ENCODE data around the gene NCOA1. TPM values are rescaled to one million over a fixed set of nuclear protein-coding genes. Genes with fewer than 3 reads are reported as not detected.

NCOA1 gene
- total and polyA plus RNA-seq, 4 donors, result 6.5 to 26.6 (median 16.3) TPM

- no peak for DNase-seq (ENCODE audit: low spot score)
- Histone ChIP-seq H3K9ac (ENCODE audit: low read depth in 1 of 2, low read length in 2 of 2) (no peak overlapping the region), H3K27me3 (ENCODE audit: control insufficient read depth in 4 of 4, insufficient read depth in 4 of 4, low read length in 3 of 4) (no peaks in the 10 kb centered on the region), H3K9me3 (ENCODE audit: control insufficient read depth in 4 of 4, low read length in 3 of 4) (no peaks in the 10 kb centered on the region), H3K4me3 (ENCODE audit: low read depth in 1 of 3, low read length in 3 of 3) (no peak overlapping the region), H3K4me1 (ENCODE audit: control insufficient read depth in 4 of 4, insufficient read depth in 4 of 4, low read length in 3 of 4) (no peaks in the 10 kb centered on the region), H3K27ac (ENCODE audit: low read depth in 1 of 2, low read length in 2 of 2) (no peak overlapping the region), H3K36me3 (ENCODE audit: control insufficient read depth in 4 of 4, insufficient read depth in 3 of 4, low read depth in 1 of 4, low read length in 3 of 4) (peaks cover 0 to 15% (median 10%) of the 10 kb centered on the region in 4 donors)
- 97% methylated on average over 3 of the region's 3 CpGs for WGBS
- TF ChIP-seq RXRA (IDR thresholded peaks at IDR 0.05) (no peak), YY1 (IDR thresholded peaks at IDR 0.05) (no peak), FOXA2 (IDR thresholded peaks at IDR 0.05) (no peak), FOXA1 (IDR thresholded peaks at IDR 0.05) (no peak)
These were observed 256.2 kb downstream of the NCOA1 start for GRCh38 chr2:24747299-24747698.

DNA sequence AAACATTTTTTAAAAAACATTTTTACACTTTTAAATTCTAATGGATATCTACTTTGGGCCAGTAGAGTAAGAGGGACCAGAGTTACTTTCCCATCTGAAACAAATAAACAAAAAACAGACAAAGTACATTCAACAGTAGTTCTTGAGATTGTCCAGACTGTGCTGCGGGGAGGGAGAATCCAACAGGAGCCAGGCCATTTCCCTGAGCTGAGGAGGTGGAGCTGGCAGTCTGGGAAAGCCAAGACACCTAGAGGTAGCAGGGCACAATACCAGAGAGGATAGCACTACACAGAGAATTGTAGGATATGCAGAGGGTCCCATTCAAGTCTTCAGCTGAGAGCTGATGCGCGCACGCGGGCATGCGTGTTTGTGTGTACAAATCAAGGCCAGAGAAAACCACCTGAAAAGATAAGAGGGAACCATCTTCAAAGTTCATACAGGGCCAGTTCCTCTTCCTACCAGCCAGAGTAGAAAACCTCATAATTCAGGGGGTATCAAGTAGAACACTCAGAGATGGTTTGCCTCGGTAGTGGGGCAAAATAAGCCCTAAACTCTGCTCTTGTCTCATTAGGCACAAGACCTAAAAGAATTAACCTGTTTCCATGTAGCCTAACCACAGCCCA, 258.1 kb downstream of the NCOA1 start:
- DNase-seq (ENCODE audit: low spot score), result no peak

More for the DNA sequence above, 258.1 kb downstream of the NCOA1 start:
- H3K27me3 ChIP-seq (ENCODE audit: control insufficient read depth in 4 of 4, insufficient read depth in 4 of 4, low read length in 3 of 4), result no peaks in the 10 kb centered on the region
- no peak overlapping the region for H3K9ac ChIP-seq (ENCODE audit: low read depth in 1 of 2, low read length in 2 of 2)
- no peaks in the 10 kb centered on the region for H3K9me3 ChIP-seq (ENCODE audit: control insufficient read depth in 4 of 4, low read length in 3 of 4)
- H3K4me3 ChIP-seq (ENCODE audit: low read depth in 1 of 3, low read length in 3 of 3), result no peak overlapping the region
- 98% methylated on average over 7 of the region's 7 CpGs for WGBS
- peaks cover 0 to 21% (median 19%) of the 10 kb centered on the region in 4 donors for H3K36me3 ChIP-seq (ENCODE audit: control insufficient read depth in 4 of 4, insufficient read depth in 3 of 4, low read depth in 1 of 4, low read length in 3 of 4)
- H3K4me1 ChIP-seq (ENCODE audit: control insufficient read depth in 4 of 4, insufficient read depth in 4 of 4, low read length in 3 of 4), result no peaks in the 10 kb centered on the region
- H3K27ac ChIP-seq (ENCODE audit: low read depth in 1 of 2, low read length in 2 of 2), result no peak overlapping the region
- TF ChIP-seq EGR1 (IDR thresholded peaks at IDR 0.05; ENCODE audit: low read depth in 2 of 2), result no peak
- TF ChIP-seq CTCF (IDR thresholded peaks at IDR 0.05; ENCODE audit: low read depth, low read length, missing input control), result no peak
- TF ChIP-seq GABPA (IDR thresholded peaks at IDR 0.05 in 1 of 2, conservative IDR thresholded peaks at IDR 0.05 in 1 of 2), result no peak
- no peak for TF ChIP-seq FOXA2 (IDR thresholded peaks at IDR 0.05)
- TF ChIP-seq TAF1 (conservative IDR thresholded peaks at IDR 0.05), result no peak
- no peak for TF ChIP-seq RXRA (IDR thresholded peaks at IDR 0.05)
- no peak for TF ChIP-seq HNF4G (IDR thresholded peaks at IDR 0.05)
- TF ChIP-seq SP1 (IDR thresholded peaks at IDR 0.05), result no peak
- no peak for TF ChIP-seq YY1 (IDR thresholded peaks at IDR 0.05)
- no peak for TF ChIP-seq RAD21 (IDR thresholded peaks at IDR 0.05)
- no peak for TF ChIP-seq ZBTB33 (IDR thresholded peaks at IDR 0.05)
- TF ChIP-seq JUND (IDR thresholded peaks at IDR 0.05), result no peak
- TF ChIP-seq FOXA1 (IDR thresholded peaks at IDR 0.05), result no peak
- TF ChIP-seq, protein P1, sequence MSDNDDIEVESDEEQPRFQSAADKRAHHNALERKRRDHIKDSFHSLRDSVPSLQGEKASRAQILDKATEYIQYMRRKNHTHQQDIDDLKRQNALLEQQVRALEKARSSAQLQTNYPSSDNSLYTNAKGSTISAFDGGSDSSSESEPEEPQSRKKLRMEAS (IDR thresholded peaks at IDR 0.05), result no peak
- no peak for TF ChIP-seq NR2F2 (IDR thresholded peaks at IDR 0.05)
- TF ChIP-seq HNF4A (conservative IDR thresholded peaks at IDR 0.05), result no peak
- no peak for TF ChIP-seq REST (IDR thresholded peaks at IDR 0.05)

All from liver (tissue), 9 donors.